ENCODE measurements around the gene PSAPL1.
"Not testable (repeated sequence)": the region's sequence is repeated elsewhere in the genome, so short reads cannot be mapped to it uniquely, and the experiment has no call there.

The PSAPL1 gene

DNA sequence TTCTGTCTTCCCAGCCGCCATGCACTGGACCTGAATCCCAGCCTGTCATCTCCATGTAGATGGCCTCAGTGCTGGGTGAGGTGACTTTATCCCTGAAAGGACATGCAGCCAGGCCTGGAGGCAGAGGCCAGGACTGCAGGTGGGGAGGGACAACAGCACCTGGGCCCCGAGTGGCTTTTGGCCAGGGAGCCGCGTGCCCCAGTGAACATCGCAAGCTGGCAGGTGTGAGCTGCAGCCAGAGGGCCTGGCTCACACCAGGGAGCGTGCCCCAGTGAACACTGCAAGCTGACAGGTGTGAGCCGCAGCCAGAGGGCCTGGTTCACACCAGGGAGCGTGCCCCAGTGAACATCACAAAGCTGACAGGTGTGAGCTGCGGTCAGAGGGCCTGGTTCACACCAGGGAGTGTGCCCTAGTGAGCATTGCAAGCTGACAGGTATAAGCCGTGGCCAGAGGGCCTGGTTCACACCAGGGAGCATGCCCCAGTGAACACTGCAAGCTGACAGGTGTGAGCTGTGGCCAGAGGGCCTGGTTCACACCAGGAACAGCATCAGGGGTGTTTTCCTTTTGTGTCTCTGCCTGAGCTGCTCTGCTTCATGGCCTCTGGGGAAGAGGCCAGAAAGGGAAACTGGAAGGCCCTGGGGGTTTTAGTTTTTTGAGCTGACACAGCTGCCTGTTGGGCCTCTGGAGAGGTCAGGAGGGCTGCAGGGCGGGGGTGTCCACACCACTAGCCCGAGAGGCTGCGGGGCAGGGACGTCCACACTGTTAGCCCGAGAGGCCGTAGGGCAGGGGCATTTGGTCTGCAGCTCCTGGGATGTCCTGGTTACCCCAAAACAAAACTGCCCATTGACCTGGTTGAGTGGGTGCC, 22.7 kb upstream of the PSAPL1 start:
- Histone ChIP-seq H3K27me3 (ENCODE audit: control insufficient read depth, low read length) (no peaks in the 10 kb centered on the region), H3K36me3 (ENCODE audit: control insufficient read depth, low read length) (no peaks in the 10 kb centered on the region), H4K20me1 (ENCODE audit: control insufficient read depth, insufficient read depth, low read depth, low read length) (no peaks in the 10 kb centered on the region), H3K79me2 (ENCODE audit: control insufficient read depth, low read length) (no peaks in the 10 kb centered on the region), H3K9me3 (ENCODE audit: control insufficient read depth, insufficient read depth, low read length) (no peaks in the 10 kb centered on the region), H3K4me3 (ENCODE audit: low read length) (no peak overlapping the region), H3K27ac (ENCODE audit: low read depth, low read length) (no peak overlapping the region), H3F3A (ENCODE audit: control insufficient read depth, insufficient read depth) (no peaks in the 10 kb centered on the region), H3K4me1 (ENCODE audit: control insufficient read depth, low read length) (peaks cover 12% of the 10 kb centered on the region), H3K9me2 (replicated peaks; ENCODE audit: control insufficient read depth, low read length) (no peaks in the 10 kb centered on the region), H3K4me2 (ENCODE audit: low read length) (no peak overlapping the region)
- TF ChIP-seq, protein P1, sequence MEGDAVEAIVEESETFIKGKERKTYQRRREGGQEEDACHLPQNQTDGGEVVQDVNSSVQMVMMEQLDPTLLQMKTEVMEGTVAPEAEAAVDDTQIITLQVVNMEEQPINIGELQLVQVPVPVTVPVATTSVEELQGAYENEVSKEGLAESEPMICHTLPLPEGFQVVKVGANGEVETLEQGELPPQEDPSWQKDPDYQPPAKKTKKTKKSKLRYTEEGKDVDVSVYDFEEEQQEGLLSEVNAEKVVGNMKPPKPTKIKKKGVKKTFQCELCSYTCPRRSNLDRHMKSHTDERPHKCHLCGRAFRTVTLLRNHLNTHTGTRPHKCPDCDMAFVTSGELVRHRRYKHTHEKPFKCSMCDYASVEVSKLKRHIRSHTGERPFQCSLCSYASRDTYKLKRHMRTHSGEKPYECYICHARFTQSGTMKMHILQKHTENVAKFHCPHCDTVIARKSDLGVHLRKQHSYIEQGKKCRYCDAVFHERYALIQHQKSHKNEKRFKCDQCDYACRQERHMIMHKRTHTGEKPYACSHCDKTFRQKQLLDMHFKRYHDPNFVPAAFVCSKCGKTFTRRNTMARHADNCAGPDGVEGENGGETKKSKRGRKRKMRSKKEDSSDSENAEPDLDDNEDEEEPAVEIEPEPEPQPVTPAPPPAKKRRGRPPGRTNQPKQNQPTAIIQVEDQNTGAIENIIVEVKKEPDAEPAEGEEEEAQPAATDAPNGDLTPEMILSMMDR (IDR thresholded peaks at IDR 0.05; ENCODE audit: low read depth, low read length, poor library complexity, severe bottlenecking): no peak
- no peak for TF ChIP-seq EZH2phosphoT487 (IDR thresholded peaks at IDR 0.05; ENCODE audit: borderline replicate concordance, low read length)

DNA sequence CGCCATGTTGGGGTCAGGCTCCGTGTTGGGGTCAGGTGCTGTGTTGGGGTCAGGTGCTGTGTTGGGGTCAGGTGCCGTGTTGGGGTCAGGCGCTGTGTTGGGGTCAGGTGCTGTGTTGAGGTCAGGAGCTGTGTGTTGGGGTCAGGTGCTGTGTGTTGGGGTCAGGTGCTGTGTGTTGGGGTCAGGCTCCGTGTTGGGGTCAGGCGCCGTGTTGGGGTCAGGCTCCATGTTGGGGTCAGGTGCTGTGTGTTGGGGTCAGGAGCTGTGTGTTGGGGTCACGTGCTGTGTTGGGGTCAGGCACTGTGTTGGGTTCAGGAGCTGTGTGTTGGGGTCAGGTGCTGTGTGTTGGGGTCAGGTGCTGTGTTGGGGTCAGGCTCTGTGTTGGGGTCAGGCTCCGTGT, 18.1 kb upstream of the PSAPL1 start:
- H3K9me2 ChIP-seq (replicated peaks; ENCODE audit: control insufficient read depth, low read length); H3K4me1 ChIP-seq (ENCODE audit: control insufficient read depth, low read length); H3F3A ChIP-seq (ENCODE audit: control insufficient read depth, insufficient read depth); H3K36me3 ChIP-seq (ENCODE audit: control insufficient read depth, low read length); H3K4me2 ChIP-seq (ENCODE audit: low read length); H3K27ac ChIP-seq (ENCODE audit: low read depth, low read length); H3K4me3 ChIP-seq (ENCODE audit: low read length); H3K79me2 ChIP-seq (ENCODE audit: control insufficient read depth, low read length); H4K20me1 ChIP-seq (ENCODE audit: control insufficient read depth, insufficient read depth, low read depth, low read length); H3K27me3 ChIP-seq (ENCODE audit: control insufficient read depth, low read length): not testable (repeated sequence)
- peaks cover 17% of the 10 kb centered on the region for H3K9me3 ChIP-seq (ENCODE audit: control insufficient read depth, insufficient read depth, low read length)

DNA sequence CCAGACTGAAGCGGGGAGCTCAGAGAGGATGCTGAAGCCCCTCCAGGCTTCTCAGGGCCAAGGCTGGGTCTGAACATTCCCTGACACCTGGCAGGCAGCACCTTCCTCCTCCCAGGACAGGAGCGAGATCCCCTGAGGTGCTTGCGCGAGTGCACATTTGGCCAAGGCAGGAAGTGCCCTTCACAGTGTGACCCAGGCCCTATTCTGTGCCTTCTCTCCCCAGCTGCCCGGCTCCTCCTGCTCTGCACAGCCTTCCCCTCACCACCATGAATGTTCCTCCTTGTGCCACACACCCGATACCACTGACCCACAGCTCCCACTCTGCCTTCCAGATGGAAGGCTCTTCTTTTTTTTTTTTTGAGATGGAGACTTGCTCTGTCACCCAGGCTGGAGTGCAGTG, 17.1 kb upstream of the PSAPL1 start:
- TF ChIP-seq, protein P1 (IDR thresholded peaks at IDR 0.05; ENCODE audit: low read depth, low read length, poor library complexity, severe bottlenecking): no peak
- no peak for TF ChIP-seq EZH2phosphoT487 (IDR thresholded peaks at IDR 0.05; ENCODE audit: borderline replicate concordance, low read length)
- no peaks in the 10 kb centered on the region for H3K79me2 ChIP-seq (ENCODE audit: control insufficient read depth, low read length)
- H3K4me2 ChIP-seq (ENCODE audit: low read length): no peak overlapping the region

DNA sequence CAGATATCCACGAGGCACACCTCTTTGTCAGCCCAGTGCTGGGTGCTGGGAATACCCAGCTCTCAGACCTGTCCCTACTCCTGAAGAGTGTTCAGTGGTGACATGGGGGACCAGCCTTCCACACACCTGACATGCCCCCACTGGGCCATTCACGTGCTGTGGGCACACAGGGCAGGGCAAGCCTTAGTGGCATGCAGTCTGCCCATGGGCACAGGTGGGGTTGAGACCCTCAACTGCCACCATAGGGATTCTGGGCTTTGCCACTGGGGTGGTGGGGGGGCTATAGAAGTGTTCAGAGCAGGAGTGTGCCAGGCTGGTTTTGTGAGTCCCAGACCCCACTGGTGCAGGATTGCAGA, 16.7 kb upstream of the PSAPL1 start:
- H3K36me3 ChIP-seq (ENCODE audit: control insufficient read depth, low read length): no peaks in the 10 kb centered on the region

More for the DNA sequence above, 17.1 kb upstream of the PSAPL1 start:
- Histone ChIP-seq H3K36me3 (ENCODE audit: control insufficient read depth, low read length) (no peaks in the 10 kb centered on the region), H3K27me3 (ENCODE audit: control insufficient read depth, low read length) (no peaks in the 10 kb centered on the region), H3K4me1 (ENCODE audit: control insufficient read depth, low read length) (no peaks in the 10 kb centered on the region; the same call in 1 of the 2 replicates), H3F3A (ENCODE audit: control insufficient read depth, insufficient read depth) (no peaks in the 10 kb centered on the region), H3K9me2 (replicated peaks; ENCODE audit: control insufficient read depth, low read length) (no peaks in the 10 kb centered on the region), H4K20me1 (ENCODE audit: control insufficient read depth, insufficient read depth, low read depth, low read length) (no peaks in the 10 kb centered on the region), H3K27ac (ENCODE audit: low read depth, low read length) (no peak overlapping the region), H3K4me3 (ENCODE audit: low read length) (no peak overlapping the region), H3K9me3 (ENCODE audit: control insufficient read depth, insufficient read depth, low read length) (peaks cover 17% of the 10 kb centered on the region)

More for the DNA sequence above, 16.7 kb upstream of the PSAPL1 start:
- no peak for TF ChIP-seq EZH2phosphoT487 (IDR thresholded peaks at IDR 0.05; ENCODE audit: borderline replicate concordance, low read length)
- TF ChIP-seq, protein P1 (IDR thresholded peaks at IDR 0.05; ENCODE audit: low read depth, low read length, poor library complexity, severe bottlenecking): no peak
- Histone ChIP-seq H3K4me1 (ENCODE audit: control insufficient read depth, low read length) (no peaks in the 10 kb centered on the region), H3K4me3 (ENCODE audit: low read length) (no peak overlapping the region), H3K4me2 (ENCODE audit: low read length) (no peak overlapping the region), H3K9me2 (replicated peaks; ENCODE audit: control insufficient read depth, low read length) (no peaks in the 10 kb centered on the region), H3F3A (ENCODE audit: control insufficient read depth, insufficient read depth) (no peaks in the 10 kb centered on the region), H3K27me3 (ENCODE audit: control insufficient read depth, low read length) (no peaks in the 10 kb centered on the region), H3K27ac (ENCODE audit: low read depth, low read length) (no peak overlapping the region), H3K9me3 (ENCODE audit: control insufficient read depth, insufficient read depth, low read length) (peaks cover 17% of the 10 kb centered on the region), H3K79me2 (ENCODE audit: control insufficient read depth, low read length) (no peaks in the 10 kb centered on the region), H4K20me1 (ENCODE audit: control insufficient read depth, insufficient read depth, low read depth, low read length) (no peaks in the 10 kb centered on the region)
